Astrocyte of the cerebellum (primary cell): ENCODE data around the gene NPB.

ENCODE experiments used
- DNase-seq: peaks from one replicate; pipeline ENCODE4 v3.0.0-alpha.2; 2011; ENCODE audit warnings: low read depth
- H3K4me3 ChIP-seq: 2 replicates; pipeline ENCODE4 v1.5.1; 2011; ENCODE audit warnings: mild to moderate bottlenecking, low read depth, low read length, moderate library complexity
- in situ Hi-C: cut with HindIII; loops from 2 replicates; pipeline ENCODE4 v1.10.0; 2017; ENCODE audit warnings: low sequenced_read_pairs
- TF ChIP-seq, protein P1 (sequence below): IDR thresholded peaks from 2 replicates; pipeline ENCODE4 v1.5.1; 2012; ENCODE audit warnings: low read length, low read depth, moderate library complexity, mild to moderate bottlenecking; ENCODE audit errors: missing control alignments

The NPB gene

DNA sequence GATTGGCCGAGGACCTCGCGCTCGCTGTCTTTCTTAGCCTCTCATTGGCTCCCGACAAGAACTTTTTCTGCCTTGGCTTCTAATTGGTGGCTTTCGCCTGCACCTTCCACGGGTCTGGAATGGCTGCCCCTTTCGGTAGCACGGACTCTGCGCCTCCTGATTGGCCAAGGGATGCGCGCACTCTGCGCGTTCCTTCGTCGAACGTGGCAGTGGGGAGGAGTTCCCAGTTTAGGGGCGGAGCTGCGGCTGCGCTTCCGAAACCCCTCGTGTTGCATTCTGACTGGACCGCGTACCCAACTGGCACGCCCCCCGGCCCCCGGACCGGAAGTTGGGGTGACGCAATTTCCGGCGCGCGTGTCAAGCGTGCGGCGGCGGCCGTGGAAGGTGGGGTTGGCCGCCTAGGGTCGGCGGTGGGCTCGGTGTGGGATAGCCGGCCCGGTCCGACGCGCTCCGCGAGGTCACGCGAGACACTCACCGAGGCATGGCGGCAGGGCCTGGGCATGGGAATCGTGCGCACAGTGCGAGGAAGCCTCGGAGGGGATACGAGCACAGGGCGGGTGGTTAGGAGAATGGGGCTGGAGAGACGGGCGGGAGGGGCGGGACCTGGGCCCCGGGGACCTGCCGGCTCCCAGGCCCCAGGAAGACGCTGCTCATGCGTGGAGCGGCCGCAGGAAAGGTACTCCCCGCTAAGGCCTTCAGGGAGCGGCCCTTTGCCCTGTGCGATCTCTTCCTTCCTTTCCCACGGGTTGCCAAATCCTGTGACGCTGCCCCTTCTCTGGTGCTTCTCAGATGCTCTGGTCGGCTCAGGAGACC is 41.1 kb upstream of the NPB start:
- H3K4me3 ChIP-seq: peak overlapping the region; percentile 89
- in situ Hi-C loops: no loop called here
- peak; percentile 100 for DNase-seq
- TF ChIP-seq, protein P1, sequence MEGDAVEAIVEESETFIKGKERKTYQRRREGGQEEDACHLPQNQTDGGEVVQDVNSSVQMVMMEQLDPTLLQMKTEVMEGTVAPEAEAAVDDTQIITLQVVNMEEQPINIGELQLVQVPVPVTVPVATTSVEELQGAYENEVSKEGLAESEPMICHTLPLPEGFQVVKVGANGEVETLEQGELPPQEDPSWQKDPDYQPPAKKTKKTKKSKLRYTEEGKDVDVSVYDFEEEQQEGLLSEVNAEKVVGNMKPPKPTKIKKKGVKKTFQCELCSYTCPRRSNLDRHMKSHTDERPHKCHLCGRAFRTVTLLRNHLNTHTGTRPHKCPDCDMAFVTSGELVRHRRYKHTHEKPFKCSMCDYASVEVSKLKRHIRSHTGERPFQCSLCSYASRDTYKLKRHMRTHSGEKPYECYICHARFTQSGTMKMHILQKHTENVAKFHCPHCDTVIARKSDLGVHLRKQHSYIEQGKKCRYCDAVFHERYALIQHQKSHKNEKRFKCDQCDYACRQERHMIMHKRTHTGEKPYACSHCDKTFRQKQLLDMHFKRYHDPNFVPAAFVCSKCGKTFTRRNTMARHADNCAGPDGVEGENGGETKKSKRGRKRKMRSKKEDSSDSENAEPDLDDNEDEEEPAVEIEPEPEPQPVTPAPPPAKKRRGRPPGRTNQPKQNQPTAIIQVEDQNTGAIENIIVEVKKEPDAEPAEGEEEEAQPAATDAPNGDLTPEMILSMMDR: no peak

DNA sequence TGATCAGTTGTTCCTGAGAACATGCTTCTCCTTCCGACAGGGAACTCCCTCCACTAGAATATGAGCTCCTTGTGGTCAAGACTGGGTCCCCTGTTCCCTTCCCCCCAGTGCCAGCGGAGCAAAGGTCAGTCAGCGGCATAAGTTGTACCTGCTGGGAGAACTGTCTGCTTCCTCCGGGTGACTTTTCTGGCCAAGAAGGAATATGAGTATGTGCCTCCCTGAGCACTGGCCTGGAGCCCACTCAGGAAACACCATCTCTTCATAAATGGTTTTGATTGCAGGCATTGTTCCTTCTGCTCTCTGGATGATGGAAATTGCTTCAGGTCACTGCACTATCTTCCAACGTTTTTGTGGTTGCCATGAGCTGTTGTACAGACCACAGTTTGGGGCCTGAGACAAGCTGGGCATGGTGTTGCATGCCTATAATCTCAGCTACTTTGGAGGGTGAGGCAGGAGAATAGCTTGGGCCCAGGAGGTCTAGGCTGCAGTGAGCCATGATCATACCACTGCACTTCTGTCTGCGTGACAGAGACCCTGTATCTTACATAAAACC is 38.8 kb upstream of the NPB start:
- no peak for DNase-seq
- H3K4me3 ChIP-seq: no peak overlapping the region
- in situ Hi-C loops: no loop called here
- TF ChIP-seq, protein P1: no peak

DNA sequence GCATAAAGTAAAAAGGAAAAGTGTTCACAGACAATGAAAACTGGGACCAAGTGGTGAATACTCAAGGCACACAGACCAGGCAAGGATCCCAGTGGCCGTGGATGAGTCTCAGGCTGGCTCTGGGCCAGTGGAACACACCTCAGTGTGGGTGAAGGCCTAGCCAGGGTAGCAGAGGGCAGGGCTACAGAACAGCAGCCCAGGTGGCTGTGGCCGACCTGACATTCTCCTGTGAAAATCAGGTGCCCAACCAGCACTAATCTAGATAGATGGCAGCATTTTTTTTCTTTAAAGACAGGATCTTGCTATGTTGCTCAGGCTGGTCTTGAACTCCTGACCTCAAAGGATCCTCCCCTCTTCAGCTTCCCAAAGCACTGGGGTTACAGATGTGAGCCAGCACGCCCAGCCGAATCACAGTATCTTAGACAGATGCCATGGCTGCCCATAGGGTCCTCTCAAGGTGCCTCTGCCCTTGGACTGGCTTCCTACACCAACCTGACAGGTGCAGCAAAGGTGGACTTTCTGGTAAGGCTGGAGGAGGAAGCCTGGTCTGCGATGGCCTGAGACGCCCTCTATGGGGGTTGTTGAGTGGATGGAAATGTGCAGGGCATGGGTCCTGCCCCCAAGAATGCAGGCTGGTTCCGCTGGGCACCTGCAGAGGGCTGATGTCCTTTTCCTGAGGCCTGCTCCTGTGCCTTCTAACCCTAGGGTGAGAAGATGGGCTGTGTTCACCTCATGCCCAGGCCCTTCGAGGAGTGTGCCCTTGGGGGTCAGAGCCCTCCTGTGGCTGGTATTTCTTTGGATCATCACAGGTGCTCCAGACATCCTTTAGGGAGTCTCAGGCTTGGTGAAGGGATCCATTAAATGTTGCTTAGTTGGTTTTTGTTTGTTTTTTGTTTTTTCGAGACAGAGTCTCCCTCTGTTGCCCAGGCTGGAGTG is 37.9 kb upstream of the NPB start:
- in situ Hi-C loops: no loop called here
- no peak for DNase-seq
- TF ChIP-seq, protein P1: no peak
- H3K4me3 ChIP-seq: no peak overlapping the region

DNA sequence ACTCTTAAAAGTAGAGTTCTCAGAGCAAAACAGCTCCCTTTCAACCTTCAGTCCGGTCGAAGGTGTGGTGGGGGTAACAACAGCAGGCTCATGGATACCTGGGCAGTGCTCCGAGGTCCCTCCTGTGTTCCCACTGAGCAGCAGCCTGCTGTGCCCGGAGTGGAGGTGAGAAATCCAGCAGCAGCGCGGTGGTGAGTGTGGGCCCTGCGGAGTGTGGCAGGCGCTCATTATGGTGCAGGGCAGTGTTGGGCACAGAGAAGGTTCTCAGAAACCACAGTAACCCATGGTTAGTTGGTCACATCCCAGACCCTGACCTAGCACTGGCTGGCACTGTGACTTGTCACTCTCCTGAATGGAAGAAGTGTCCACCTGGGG is 36.7 kb upstream of the NPB start:
- no peak for DNase-seq
- H3K4me3 ChIP-seq: no peak overlapping the region
- TF ChIP-seq, protein P1: no peak
- in situ Hi-C loops: no loop called here

DNA sequence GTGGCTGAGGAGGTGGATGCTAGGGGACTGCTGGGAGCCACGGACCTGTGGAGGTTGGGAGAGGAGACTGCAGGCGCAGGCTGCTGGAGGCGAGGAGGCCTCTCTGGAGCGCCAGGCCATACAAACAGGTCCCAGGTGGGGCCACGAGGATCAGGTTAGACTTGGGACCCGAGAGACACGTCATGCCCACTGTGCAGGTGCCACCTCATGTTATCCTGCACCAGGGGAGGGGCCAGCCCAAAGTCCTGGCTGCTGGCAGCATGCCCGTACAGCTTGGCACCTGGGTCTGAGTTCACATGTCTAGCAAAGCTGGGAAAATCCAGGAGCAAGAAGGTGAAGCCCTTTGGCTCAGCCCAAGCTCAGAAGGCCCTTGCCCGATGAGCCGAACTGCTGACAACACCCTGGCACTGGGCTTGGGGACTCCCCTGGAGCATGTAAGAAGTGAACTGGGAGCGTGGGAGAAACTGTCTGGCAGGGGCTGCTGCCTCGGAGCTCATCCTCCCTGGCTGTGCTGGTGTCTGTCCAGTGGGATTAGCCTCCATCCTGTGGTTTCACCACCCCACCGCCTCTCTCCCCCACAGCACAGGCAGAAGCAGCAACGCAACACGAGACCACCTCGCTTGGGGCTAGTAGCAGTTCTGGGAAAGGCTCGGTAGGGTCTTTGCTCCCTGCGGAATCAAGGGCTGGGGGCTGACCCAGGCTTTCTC is 36.2 kb upstream of the NPB start:
- TF ChIP-seq, protein P1: no peak
- no peak for DNase-seq
- no peak overlapping the region for H3K4me3 ChIP-seq
- in situ Hi-C loops: no loop called here

DNA sequence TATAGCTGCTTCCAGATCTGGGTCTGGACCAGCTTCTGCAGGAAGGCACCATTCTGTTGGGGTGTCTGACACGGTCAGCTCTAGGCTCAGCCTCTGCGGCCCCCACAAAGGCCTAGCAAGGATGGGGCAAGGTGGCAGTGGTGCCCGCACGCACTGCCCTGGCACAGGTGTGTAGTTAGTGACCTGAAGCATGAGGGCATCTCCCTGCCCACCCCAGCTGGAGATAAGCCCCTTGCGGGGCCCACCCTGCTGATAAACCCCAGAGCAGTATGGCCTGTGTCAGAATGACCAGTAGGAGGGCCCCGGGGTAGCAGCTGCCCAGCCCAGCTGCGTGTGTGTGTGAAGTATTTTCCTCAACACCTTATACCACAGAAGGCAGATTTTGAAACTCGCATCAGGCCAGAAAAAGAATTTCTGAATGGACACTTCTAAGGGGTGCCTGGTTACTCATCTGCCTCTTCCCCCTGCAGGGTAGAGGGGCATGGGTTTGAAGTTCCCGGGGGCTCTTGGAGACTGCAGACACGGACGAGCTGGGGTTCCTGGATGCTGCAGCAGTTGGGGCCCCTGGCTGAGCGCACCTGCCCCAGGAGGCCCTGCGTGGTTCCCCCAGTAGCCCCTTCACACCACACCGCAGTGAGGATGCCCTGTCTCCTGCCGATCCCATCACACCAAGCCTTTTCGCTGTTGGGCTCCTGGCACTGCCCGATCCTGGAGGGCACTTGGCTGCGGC is 35.4 kb upstream of the NPB start:
- DNase-seq: no peak
- TF ChIP-seq, protein P1: no peak
- no peak overlapping the region for H3K4me3 ChIP-seq
- in situ Hi-C loops: no loop called here
